IPS-20b (cell line): ENCODE results near the gene NAE1.
"Not testable (repeated sequence)": the region's sequence is repeated elsewhere in the genome, so short reads cannot be mapped to it uniquely, and the experiment has no call there.

Source experiments
- H3K27ac ChIP-seq: one replicate; pipeline ENCODE4 v1.5.1; 2013; ENCODE audit warnings: low read length
- H3K27me3 ChIP-seq: 2 replicates; pipeline ENCODE4 v1.6.1; 2013; ENCODE audit warnings: mild to moderate bottlenecking, low read length, inconsistent platforms; ENCODE audit not compliant: insufficient read depth
- H3K36me3 ChIP-seq: 2 replicates; pipeline ENCODE4 v1.6.1; 2013; ENCODE audit warnings: low read depth, mild to moderate bottlenecking, inconsistent platforms, low read length, moderate library complexity; ENCODE audit not compliant: insufficient read depth
- H3K4me1 ChIP-seq: 2 replicates; pipeline ENCODE4 v1.6.1; 2013; ENCODE audit warnings: mild to moderate bottlenecking, control low read depth, inconsistent platforms, low read length, moderate library complexity; ENCODE audit not compliant: insufficient read depth
- H3K4me3 ChIP-seq: 2 replicates; pipeline ENCODE4 v1.5.1; 2013; ENCODE audit warnings: mild to moderate bottlenecking, low read length, inconsistent platforms
- H3K9ac ChIP-seq: 2 replicates; pipeline ENCODE4 v1.6.1; 2013; ENCODE audit warnings: low read depth, mild to moderate bottlenecking, inconsistent platforms, low read length, moderate library complexity
- H3K9me3 ChIP-seq: 2 replicates; pipeline ENCODE4 v1.6.1; 2013; ENCODE audit warnings: mild to moderate bottlenecking, low read depth, low read length, inconsistent platforms; ENCODE audit not compliant: insufficient read depth

NAE1 gene

GRCh38 chr16:66830422-66831404, at the start of gene NAE1:
NAE1 (minus strand) TSS chr16:66830976; CDS start chr16:66830899, 77 bp downstream.
- H3K27ac ChIP-seq = no peak within 1 kb of the TSS
- 0 out of 2 replicates have a peak, but pooled peaks cover 5% of the 10 kb centered on the region for H3K4me1 ChIP-seq
- H3K36me3 ChIP-seq = peaks cover 28% of the 10 kb centered on the region
- H3K4me3 ChIP-seq = peak within 1 kb of the TSS; percentile 88
- 0 out of 2 replicates have a peak, but pooled peaks cover 12% of the 10 kb centered on the region for H3K27me3 ChIP-seq
- peak within 1 kb of the TSS; percentile 95 for H3K9ac ChIP-seq
- no peaks in the 10 kb centered on the region for H3K9me3 ChIP-seq

DNA sequence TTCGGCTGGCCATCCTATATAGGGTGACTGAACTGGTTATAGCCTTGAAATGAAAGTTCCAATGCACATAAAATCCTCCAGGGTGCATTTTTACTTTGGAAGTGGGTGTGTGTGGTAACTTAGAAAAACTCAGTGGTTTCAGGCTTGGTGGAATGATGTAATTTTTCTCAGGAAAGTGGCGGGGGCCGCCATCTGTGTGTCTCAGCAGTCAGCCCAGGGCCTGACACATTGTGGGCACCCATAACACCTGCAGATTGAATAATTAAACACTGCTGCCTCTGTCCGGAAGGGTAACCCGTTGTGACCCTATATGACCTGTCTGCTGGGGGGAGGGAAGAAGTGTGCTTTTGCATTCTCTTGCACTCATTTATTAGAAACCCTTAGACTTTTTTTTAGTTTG, 47.3 kb upstream of the NAE1 start:
- Histone ChIP-seq H3K9me3 (no peaks in the 10 kb centered on the region), H3K36me3 (no peaks in the 10 kb centered on the region), H3K9ac (no peak overlapping the region), H3K27me3 (peaks cover 4% of the 10 kb centered on the region; the same call in 1 of the 2 replicates), H3K4me3 (no peak overlapping the region), H3K27ac (no peak overlapping the region), H3K4me1 (no peaks in the 10 kb centered on the region; the same call in 1 of the 2 replicates)

DNA sequence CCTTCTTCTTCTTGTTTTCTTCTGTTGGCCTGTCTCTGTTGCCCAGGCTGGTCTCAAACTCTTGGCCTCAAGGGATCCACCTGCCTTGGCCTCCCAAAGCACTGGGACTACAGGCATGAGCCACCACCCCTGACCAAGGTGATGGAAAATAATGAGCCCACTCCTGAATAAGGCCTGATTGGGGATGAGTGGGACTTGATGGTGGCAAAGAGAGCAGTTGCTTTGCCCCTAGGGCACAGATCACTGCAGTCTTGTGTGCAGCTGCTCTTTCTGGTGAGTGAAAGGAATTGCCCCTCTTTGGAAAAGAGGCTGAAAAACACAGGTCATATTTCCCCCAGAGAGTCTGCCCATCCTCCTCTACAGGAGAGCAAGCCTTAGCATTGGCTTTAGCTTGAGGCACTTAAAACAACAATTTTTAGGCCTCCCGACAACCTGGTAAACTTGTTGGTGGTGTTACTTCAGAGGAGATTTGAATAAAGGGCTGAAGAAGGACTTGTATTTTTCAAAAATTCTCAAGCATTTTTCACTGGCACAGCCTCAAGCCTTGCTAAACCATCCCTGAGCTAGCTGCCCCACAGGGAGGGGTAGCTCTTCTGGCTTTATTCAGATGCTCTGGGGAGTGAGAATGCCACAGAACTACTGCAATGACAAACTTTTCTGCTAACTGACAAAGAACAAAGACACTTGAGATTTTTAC, 43.5 kb upstream of the NAE1 start:
- Histone ChIP-seq H3K27me3 (no peaks in the 10 kb centered on the region), H3K27ac (no peak overlapping the region), H3K36me3 (no peaks in the 10 kb centered on the region), H3K9ac (no peak overlapping the region), H3K4me1 (no peaks in the 10 kb centered on the region), H3K4me3 (no peak overlapping the region), H3K9me3 (no peaks in the 10 kb centered on the region)

GRCh38 chr16:66873685-66874055, 42.9 kb upstream of the NAE1 start:
- Histone ChIP-seq H3K27me3 (no peaks in the 10 kb centered on the region), H3K9ac (no peak overlapping the region), H3K4me1 (no peaks in the 10 kb centered on the region), H3K36me3 (no peaks in the 10 kb centered on the region), H3K9me3 (no peaks in the 10 kb centered on the region), H3K4me3 (no peak overlapping the region), H3K27ac (no peak overlapping the region)

GRCh38 chr16:66872943-66873684, 42.3 kb upstream of the NAE1 start:
- H3K27ac ChIP-seq = no peak overlapping the region
- no peaks in the 10 kb centered on the region for H3K4me1 ChIP-seq
- peak overlapping the region; percentile 72 for H3K4me3 ChIP-seq
- no peaks in the 10 kb centered on the region for H3K36me3 ChIP-seq
- no peaks in the 10 kb centered on the region for H3K9me3 ChIP-seq
- no peaks in the 10 kb centered on the region for H3K27me3 ChIP-seq
- H3K9ac ChIP-seq = peak overlapping the region; percentile 68; the same call in 1 of the 2 replicates

DNA sequence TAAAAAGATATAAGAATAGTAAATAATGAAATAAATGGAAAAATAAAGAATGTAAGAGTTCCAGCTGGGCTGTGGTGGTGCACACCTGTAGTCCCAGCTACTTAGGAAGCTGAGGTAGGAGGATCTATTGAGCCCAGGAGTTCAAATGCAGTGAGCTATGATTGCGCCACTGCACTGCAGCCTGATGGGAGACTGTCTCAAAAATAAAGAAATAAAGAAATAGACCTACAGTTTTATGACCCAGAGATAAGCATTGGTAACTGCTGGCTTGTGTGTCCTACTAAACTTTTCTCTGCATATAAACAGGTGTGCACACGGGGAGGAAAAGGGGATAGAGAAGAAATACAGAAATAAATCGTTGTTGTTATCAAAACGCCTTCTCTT, 41.8 kb upstream of the NAE1 start:
- Histone ChIP-seq H3K4me3 (peak overlapping the region; percentile 72), H3K4me1 (no peaks in the 10 kb centered on the region), H3K9ac (peak overlapping the region; percentile 68; the same call in 1 of the 2 replicates), H3K9me3 (no peaks in the 10 kb centered on the region), H3K27me3 (no peaks in the 10 kb centered on the region), H3K36me3 (no peaks in the 10 kb centered on the region), H3K27ac (no peak overlapping the region)

DNA sequence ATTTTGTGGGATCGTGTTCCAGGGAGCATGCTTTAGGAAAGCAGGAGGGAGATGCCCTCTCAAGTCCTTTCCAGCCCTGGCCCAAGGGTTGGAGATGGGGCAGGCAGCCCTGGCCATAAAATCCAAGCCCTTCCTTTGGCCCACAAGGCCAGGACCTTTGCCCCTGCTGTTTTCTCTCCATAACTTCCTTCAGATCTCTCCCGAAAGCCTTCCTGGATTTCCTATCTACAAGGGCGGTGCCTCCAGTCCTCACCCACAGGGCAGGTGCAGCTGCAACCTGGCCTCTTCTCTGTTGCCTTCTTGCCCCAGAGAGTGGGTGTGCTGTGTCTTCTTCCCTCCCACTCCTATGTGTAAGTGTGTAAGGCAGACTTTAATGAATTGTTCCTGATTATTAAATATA, 41.1 kb upstream of the NAE1 start:
- H3K27me3 ChIP-seq = no peaks in the 10 kb centered on the region
- H3K9ac ChIP-seq = no peak overlapping the region
- H3K4me3 ChIP-seq = no peak overlapping the region
- H3K4me1 ChIP-seq = no peaks in the 10 kb centered on the region
- H3K27ac ChIP-seq = no peak overlapping the region
- no peaks in the 10 kb centered on the region for H3K36me3 ChIP-seq
- no peaks in the 10 kb centered on the region for H3K9me3 ChIP-seq

DNA sequence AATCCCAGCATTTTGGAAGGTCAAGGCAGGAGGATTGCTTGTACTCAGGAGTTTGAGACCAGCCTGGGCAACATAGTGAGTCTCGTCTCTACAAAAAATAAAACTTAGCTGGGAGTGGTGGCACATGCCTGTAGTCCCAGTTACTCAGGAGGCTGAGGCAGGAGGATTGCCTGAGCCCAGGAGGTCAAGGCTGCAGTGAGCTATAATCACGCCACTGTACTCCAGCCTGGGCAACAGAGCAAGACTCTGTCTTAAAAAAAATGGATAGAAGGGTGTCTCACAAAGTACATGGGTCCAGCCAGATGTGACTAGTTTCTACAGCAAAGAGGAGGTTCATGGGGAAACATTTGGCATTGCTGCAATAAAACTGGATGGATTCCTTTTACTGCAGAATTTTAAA, 40.6 kb upstream of the NAE1 start:
- H3K36me3 ChIP-seq, H3K4me1 ChIP-seq, H3K27me3 ChIP-seq, H3K27ac ChIP-seq, H3K4me3 ChIP-seq, H3K9me3 ChIP-seq, H3K9ac ChIP-seq: not testable (repeated sequence)

GRCh38 chr16:66869424-66869823, 38.6 kb upstream of the NAE1 start:
- no peak overlapping the region for H3K27ac ChIP-seq

DNA sequence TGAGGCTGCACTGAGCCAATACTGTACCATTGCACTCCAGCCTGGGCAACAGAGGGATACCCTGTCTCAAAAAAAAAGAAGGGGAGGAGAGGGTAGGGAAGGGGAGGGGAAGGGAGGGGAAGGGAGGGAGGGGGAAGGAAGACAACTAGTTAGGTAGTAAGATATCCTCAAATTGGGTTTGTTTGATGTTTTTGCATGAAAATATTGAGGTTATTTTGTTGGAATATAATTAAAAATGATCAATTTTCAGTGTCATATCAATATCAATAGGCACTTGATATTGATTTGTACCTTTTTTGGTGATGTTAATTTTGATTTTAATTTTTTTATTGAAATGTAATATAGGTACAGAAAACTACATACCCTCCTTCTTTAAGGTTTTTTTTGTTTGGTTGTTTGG, 32.9 kb upstream of the NAE1 start:
- Histone ChIP-seq H3K27ac (no peak overlapping the region), H3K9ac (no peak overlapping the region), H3K27me3 (no peaks in the 10 kb centered on the region), H3K36me3 (no peaks in the 10 kb centered on the region), H3K4me3 (no peak overlapping the region), H3K9me3 (no peaks in the 10 kb centered on the region), H3K4me1 (no peaks in the 10 kb centered on the region)

More at GRCh38 chr16:66869424-66869823, 38.6 kb upstream of the NAE1 start:
- Histone ChIP-seq H3K9ac (no peak overlapping the region), H3K4me3 (no peak overlapping the region), H3K9me3 (no peaks in the 10 kb centered on the region), H3K4me1 (no peaks in the 10 kb centered on the region), H3K36me3 (no peaks in the 10 kb centered on the region), H3K27me3 (no peaks in the 10 kb centered on the region)

DNA sequence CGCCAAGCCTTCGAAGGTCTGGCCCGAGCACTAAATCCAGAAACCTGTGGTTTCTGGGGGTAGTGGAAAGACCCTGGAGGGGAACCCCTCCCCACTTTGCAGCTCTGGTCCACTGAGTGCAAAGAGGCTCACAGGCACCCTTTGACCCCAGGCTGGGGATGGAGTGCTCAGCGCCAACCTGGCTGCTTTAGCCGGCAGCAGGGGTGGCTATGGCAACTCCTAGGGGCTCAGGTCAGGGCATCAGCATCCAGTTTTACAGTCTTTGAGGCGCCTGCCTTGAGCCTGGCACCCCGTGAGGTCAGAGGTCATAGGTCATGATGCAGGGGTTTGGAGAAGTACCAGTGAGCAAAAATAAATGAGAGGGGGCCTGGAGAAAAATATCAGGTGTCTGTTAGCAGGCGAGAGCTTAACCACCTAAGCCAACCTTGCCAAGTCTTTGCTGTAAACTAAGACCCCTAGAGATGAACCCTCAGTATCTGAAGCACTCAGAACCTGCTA, 31.3 kb upstream of the NAE1 start:
- Histone ChIP-seq H3K36me3 (no peaks in the 10 kb centered on the region), H3K27ac (no peak overlapping the region), H3K9ac (no peak overlapping the region), H3K4me1 (no peaks in the 10 kb centered on the region), H3K9me3 (no peaks in the 10 kb centered on the region), H3K4me3 (no peak overlapping the region), H3K27me3 (no peaks in the 10 kb centered on the region)
